Astrocyte (in vitro differentiated cells and primary cell): ENCODE data around the gene PELI2. TPM values are rescaled to one million over a fixed set of nuclear protein-coding genes. Genes with fewer than 3 reads are reported as not detected.

Source experiments
- DNase-seq: peaks from one replicate; pipeline ENCODE4 v3.0.0-alpha.2; 2010; ENCODE audit warnings: low read depth
- FAIRE-seq: peaks from 2 replicates; lab custom pipeline; 2011; peaks lifted over from hg19 to GRCh38; lab: Jason Lieb, UNC
- H2AFZ ChIP-seq: 2 replicates; pipeline ENCODE4 v1.6.0; 2012; ENCODE audit warnings: low read depth, low read length, inconsistent platforms
- H3K27ac ChIP-seq: 2 replicates; pipeline ENCODE4 v1.5.1; 2011; ENCODE audit warnings: low read depth, low read length, inconsistent platforms
- H3K27me3 ChIP-seq: 2 replicates; pipeline ENCODE4 v1.6.0; 2011; ENCODE audit warnings: low read length, inconsistent platforms; ENCODE audit not compliant: insufficient read depth
- H3K36me3 ChIP-seq: 2 replicates; pipeline ENCODE4 v1.5.1; 2011; ENCODE audit warnings: low read length, inconsistent platforms; ENCODE audit not compliant: insufficient read depth
- H3K4me1 ChIP-seq: 2 replicates; pipeline ENCODE4 v1.5.1; 2011; ENCODE audit warnings: low read length, inconsistent platforms; ENCODE audit not compliant: insufficient read depth
- H3K4me2 ChIP-seq: 2 replicates; pipeline ENCODE4 v1.6.0; 2012; ENCODE audit warnings: low read length, inconsistent platforms
- H3K4me3 ChIP-seq: 2 replicates; pipeline ENCODE4 v1.5.1; 2011; ENCODE audit warnings: low read depth, mild to moderate bottlenecking, low read length, inconsistent platforms; ENCODE audit not compliant: insufficient read depth
- H3K79me2 ChIP-seq: 2 replicates; pipeline ENCODE4 v1.6.0; 2012; ENCODE audit warnings: mild to moderate bottlenecking, low read length, inconsistent platforms; ENCODE audit not compliant: insufficient read depth
- H3K9ac ChIP-seq: 2 replicates; pipeline ENCODE4 v1.6.0; 2012; ENCODE audit warnings: mild to moderate bottlenecking, low read length, inconsistent platforms
- H3K9me3 ChIP-seq: 2 replicates; pipeline ENCODE4 v1.5.1; 2012; ENCODE audit warnings: low read depth, mild to moderate bottlenecking, low read length, inconsistent platforms; ENCODE audit not compliant: insufficient read depth
- H4K20me1 ChIP-seq: 2 replicates; pipeline ENCODE4 v1.6.0; 2012; ENCODE audit warnings: low read length, inconsistent platforms; ENCODE audit not compliant: insufficient read depth
- H3K27ac Mint-ChIP-seq: one replicate; pipeline ENCODE4 v1.8.0; 2021; ENCODE audit warnings: mild to moderate bottlenecking, mixed read lengths; ENCODE audit not compliant: unreplicated experiment
- H3K27me3 Mint-ChIP-seq: one replicate; pipeline ENCODE4 v1.8.0; 2021; ENCODE audit warnings: low read depth, mixed read lengths; ENCODE audit not compliant: unreplicated experiment
- H3K36me3 Mint-ChIP-seq: one replicate; pipeline ENCODE4 v1.8.0; 2021; ENCODE audit warnings: low read depth, mixed read lengths; ENCODE audit not compliant: unreplicated experiment
- H3K4me1 Mint-ChIP-seq: one replicate; pipeline ENCODE4 v1.8.0; 2021; ENCODE audit warnings: low read depth, mixed read lengths; ENCODE audit not compliant: unreplicated experiment
- H3K4me3 Mint-ChIP-seq: one replicate; pipeline ENCODE4 v1.8.0; 2021; ENCODE audit warnings: mild to moderate bottlenecking, moderate library complexity, mixed read lengths; ENCODE audit not compliant: unreplicated experiment
- H3K9me3 Mint-ChIP-seq: one replicate; pipeline ENCODE4 v1.8.0; 2021; ENCODE audit warnings: mild to moderate bottlenecking, mixed read lengths; ENCODE audit not compliant: unreplicated experiment
- EZH2 ChIP-seq: IDR thresholded peaks from 2 replicates; pipeline ENCODE4 v1.6.1; 2012; ENCODE audit warnings: mild to moderate bottlenecking, low read length, inconsistent platforms; ENCODE audit not compliant: insufficient read depth
- total RNA-seq: library from RNA; stranded (reverse); gene quantifications from 2 replicates; pipeline ENCODE4 v1.2.1, GENCODE V29; 2021
- TF ChIP-seq, protein P1 (sequence below): IDR thresholded peaks from 2 replicates; pipeline ENCODE4 v1.5.1; 2011; ENCODE audit warnings: low read depth, mild to moderate bottlenecking, inconsistent platforms, low read length, moderate library complexity; ENCODE audit not compliant: insufficient read depth

Gene PELI2
- total RNA-seq, 1 donor from 2014 or later: 5.3 TPM

DNA sequence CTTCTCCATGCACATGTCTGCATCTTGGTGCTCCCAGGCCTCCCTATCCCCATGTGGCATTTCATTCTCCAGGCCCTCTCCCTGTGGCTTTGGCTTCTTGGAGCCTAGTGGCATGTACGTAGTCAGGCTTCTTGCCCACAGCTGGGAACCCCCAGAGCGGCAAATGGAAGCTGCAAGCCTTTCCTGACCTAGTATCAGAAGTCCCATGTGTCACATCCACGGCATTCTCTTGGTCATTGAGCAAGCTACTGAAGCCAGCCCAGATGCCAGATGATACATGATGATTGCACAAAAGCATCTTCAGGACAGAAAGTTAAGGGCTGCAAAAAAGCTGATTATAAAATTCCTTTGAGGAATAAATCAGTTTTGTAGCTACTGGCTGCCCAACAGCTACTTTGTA is 154.9 kb downstream of the PELI2 start:
- Histone ChIP-seq H4K20me1 (no peaks in the 10 kb centered on the region), H3K79me2 (no peaks in the 10 kb centered on the region), H3K27me3 (no peaks in the 10 kb centered on the region), H3K4me1 (peaks cover 34% of the 10 kb centered on the region), H3K4me2 (no peak overlapping the region), H2AFZ (no peak overlapping the region), H3K9ac (peak overlapping the region; percentile 41), H3K27ac (peak overlapping the region; percentile 98), H3K9me3 (no peaks in the 10 kb centered on the region), H3K36me3 (no peaks in the 10 kb centered on the region), H3K4me3 (no peak overlapping the region)
- H3K9me3 Mint-ChIP-seq: peaks cover 3% of the 10 kb centered on the region
- peak overlapping the region; percentile 56 for H3K27ac Mint-ChIP-seq
- H3K4me3 Mint-ChIP-seq: no peak overlapping the region
- peaks cover 3% of the 10 kb centered on the region for H3K36me3 Mint-ChIP-seq
- DNase-seq (peak; percentile 46), FAIRE-seq (peak; percentile 52)
- no peaks in the 10 kb centered on the region for H3K27me3 Mint-ChIP-seq
- H3K4me1 Mint-ChIP-seq: peaks cover 12% of the 10 kb centered on the region
- TF ChIP-seq, protein P1, sequence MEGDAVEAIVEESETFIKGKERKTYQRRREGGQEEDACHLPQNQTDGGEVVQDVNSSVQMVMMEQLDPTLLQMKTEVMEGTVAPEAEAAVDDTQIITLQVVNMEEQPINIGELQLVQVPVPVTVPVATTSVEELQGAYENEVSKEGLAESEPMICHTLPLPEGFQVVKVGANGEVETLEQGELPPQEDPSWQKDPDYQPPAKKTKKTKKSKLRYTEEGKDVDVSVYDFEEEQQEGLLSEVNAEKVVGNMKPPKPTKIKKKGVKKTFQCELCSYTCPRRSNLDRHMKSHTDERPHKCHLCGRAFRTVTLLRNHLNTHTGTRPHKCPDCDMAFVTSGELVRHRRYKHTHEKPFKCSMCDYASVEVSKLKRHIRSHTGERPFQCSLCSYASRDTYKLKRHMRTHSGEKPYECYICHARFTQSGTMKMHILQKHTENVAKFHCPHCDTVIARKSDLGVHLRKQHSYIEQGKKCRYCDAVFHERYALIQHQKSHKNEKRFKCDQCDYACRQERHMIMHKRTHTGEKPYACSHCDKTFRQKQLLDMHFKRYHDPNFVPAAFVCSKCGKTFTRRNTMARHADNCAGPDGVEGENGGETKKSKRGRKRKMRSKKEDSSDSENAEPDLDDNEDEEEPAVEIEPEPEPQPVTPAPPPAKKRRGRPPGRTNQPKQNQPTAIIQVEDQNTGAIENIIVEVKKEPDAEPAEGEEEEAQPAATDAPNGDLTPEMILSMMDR: no peak
- TF ChIP-seq EZH2: no peak

DNA sequence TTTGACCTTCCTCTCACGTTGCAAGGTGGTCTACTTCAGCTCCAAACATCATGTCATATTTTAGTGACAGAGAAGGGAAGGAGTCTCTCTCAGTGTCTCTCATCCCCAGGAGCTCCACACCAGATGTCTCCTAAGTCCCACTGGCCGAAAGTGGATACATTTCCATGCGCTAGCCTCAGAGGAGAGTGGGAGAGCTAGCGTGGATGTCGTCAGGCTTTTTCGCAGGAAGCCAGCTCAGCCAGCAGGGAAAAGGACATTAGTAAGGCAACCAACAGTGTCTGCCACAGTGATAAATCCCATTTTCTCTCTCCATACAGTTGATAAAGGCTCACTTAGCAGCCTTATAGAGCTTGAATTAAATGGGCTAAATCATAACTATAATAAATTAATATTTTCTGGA is 155.7 kb downstream of the PELI2 start:
- H3K79me2 ChIP-seq: no peaks in the 10 kb centered on the region
- peaks cover 3% of the 10 kb centered on the region for H3K36me3 Mint-ChIP-seq
- no peak overlapping the region for H3K27ac ChIP-seq
- H3K27me3 ChIP-seq: no peaks in the 10 kb centered on the region
- no peaks in the 10 kb centered on the region for H3K27me3 Mint-ChIP-seq
- H2AFZ ChIP-seq: no peak overlapping the region
- peaks cover 28% of the 10 kb centered on the region for H3K4me1 ChIP-seq
- H3K9me3 Mint-ChIP-seq: peaks cover 3% of the 10 kb centered on the region
- no peaks in the 10 kb centered on the region for H4K20me1 ChIP-seq
- H3K9ac ChIP-seq: peak overlapping the region; percentile 41
- no peak overlapping the region for H3K4me3 Mint-ChIP-seq
- TF ChIP-seq EZH2: no peak
- TF ChIP-seq, protein P1: no peak
- DNase-seq (no peak), FAIRE-seq (no peak)
- no peak overlapping the region for H3K4me2 ChIP-seq
- H3K36me3 ChIP-seq: no peaks in the 10 kb centered on the region
- no peak overlapping the region for H3K27ac Mint-ChIP-seq
- H3K9me3 ChIP-seq: no peaks in the 10 kb centered on the region
- no peak overlapping the region for H3K4me3 ChIP-seq
- peaks cover 12% of the 10 kb centered on the region for H3K4me1 Mint-ChIP-seq

GRCh38 chr14:56274556-56274955 is 156.3 kb downstream of the PELI2 start:
- no peak overlapping the region for H2AFZ ChIP-seq
- no peaks in the 10 kb centered on the region for H3K9me3 ChIP-seq
- no peaks in the 10 kb centered on the region for H3K79me2 ChIP-seq
- no peak for TF ChIP-seq EZH2
- TF ChIP-seq, protein P1: no peak
- Mint-ChIP-seq H3K4me3 (no peak overlapping the region), H3K4me1 (peaks cover 12% of the 10 kb centered on the region), H3K36me3 (peaks cover 3% of the 10 kb centered on the region), H3K27me3 (no peaks in the 10 kb centered on the region), H3K27ac (no peak overlapping the region), H3K9me3 (peaks cover 3% of the 10 kb centered on the region)
- no peak overlapping the region for H3K4me3 ChIP-seq
- DNase-seq (no peak), FAIRE-seq (no peak)
- H3K27ac ChIP-seq: no peak overlapping the region
- H3K4me1 ChIP-seq: peaks cover 27% of the 10 kb centered on the region
- no peak overlapping the region for H3K4me2 ChIP-seq
- H4K20me1 ChIP-seq: no peaks in the 10 kb centered on the region
- H3K9ac ChIP-seq: no peak overlapping the region
- H3K27me3 ChIP-seq: no peaks in the 10 kb centered on the region
- no peaks in the 10 kb centered on the region for H3K36me3 ChIP-seq
